ENCODE results near the gene NTN1.

DNA sequence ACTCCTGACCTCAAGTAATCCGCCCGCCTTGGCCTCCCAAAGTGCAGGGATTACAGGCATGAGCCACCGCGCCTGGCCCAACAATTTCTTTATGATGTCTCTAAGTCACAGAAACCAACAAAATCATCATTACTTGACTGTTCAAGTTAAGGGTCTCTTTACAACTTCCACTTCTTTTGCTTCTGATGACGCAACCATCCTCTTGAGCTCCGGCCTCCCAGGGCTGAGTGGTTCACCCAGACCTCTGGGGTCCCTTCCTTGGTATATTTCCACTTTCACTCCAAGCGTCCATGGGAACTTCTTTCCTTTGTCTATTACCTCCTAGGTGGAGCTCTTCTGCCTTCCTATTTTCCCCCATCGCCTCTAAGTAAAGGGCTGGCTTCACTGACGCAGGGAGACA, 253.7 kb downstream of the NTN1 start:
- TF ChIP-seq, protein P1, sequence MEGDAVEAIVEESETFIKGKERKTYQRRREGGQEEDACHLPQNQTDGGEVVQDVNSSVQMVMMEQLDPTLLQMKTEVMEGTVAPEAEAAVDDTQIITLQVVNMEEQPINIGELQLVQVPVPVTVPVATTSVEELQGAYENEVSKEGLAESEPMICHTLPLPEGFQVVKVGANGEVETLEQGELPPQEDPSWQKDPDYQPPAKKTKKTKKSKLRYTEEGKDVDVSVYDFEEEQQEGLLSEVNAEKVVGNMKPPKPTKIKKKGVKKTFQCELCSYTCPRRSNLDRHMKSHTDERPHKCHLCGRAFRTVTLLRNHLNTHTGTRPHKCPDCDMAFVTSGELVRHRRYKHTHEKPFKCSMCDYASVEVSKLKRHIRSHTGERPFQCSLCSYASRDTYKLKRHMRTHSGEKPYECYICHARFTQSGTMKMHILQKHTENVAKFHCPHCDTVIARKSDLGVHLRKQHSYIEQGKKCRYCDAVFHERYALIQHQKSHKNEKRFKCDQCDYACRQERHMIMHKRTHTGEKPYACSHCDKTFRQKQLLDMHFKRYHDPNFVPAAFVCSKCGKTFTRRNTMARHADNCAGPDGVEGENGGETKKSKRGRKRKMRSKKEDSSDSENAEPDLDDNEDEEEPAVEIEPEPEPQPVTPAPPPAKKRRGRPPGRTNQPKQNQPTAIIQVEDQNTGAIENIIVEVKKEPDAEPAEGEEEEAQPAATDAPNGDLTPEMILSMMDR (IDR thresholded peaks at IDR 0.05): no peak
- TF ChIP-seq POLR2A (IDR thresholded peaks at IDR 0.05) (no peak), EP300 (IDR thresholded peaks at IDR 0.05) (no peak)
